ENCODE results near the gene TMEM131.

Gene TMEM131

DNA sequence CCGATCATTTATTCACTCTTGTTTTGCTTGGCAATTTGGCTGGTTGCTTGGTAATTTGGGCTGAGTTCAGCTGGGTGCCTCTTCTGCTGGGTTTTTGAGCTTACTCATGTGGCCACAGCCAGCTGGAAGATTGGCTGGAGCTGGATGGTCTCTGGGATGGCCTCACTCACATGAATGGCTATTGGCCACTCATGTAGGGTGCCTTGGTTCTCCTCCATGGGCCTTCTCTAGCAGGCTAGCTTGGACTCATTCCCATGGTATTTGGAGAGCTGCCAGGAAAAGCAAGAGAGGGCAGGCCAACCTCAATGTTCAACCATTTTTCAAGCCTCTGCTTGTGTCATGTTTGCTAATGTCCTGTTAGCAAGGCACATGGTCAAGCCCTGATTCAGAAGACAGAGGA is 265.5 kb downstream of the TMEM131 start (continued):
- TF ChIP-seq ZBTB44 (tag by site-specific recombination; IDR thresholded peaks at IDR 0.05) (no peak), BCL11A (tag by site-specific recombination; IDR thresholded peaks at IDR 0.05; ENCODE audit: low read depth) (no peak), ZBTB20 (tag by site-specific recombination; IDR thresholded peaks at IDR 0.05) (no peak), ZBTB17 (tag by site-specific recombination; IDR thresholded peaks at IDR 0.05) (no peak), SALL2 (tag by site-specific recombination; IDR thresholded peaks at IDR 0.05; ENCODE audit: borderline replicate concordance) (no peak), ZNF704 (tag by site-specific recombination; IDR thresholded peaks at IDR 0.05) (no peak), ZNF792 (tag by site-specific recombination; IDR thresholded peaks at IDR 0.05) (no peak), ZNF2 (tag by site-specific recombination; IDR thresholded peaks at IDR 0.05) (no peak), OVOL3 (tag by site-specific recombination; IDR thresholded peaks at IDR 0.05) (no peak), ZNF394 (tag by site-specific recombination; IDR thresholded peaks at IDR 0.05; ENCODE audit: borderline replicate concordance) (no peak)

- ChIA-PET CTCF (interaction anchor here (0.8 to 4.1 kb wide), 2 partner anchors 13 to 18 kb away, joined by 4 to 20 read pairs; no protein-coding TSS in a partner anchor), POLR2A (no interaction called here)
- Histone ChIP-seq H3K27ac (ENCODE audit: extremely low read depth, low read depth, low read length) (no peak overlapping the region), H3K9me3 (ENCODE audit: control insufficient read depth, insufficient read depth, low read depth, low read length) (no peaks in the 10 kb centered on the region), H3K4me3 (ENCODE audit: low read depth, low read length) (no peak overlapping the region), H3K4me1 (ENCODE audit: control insufficient read depth, insufficient read depth, low read length) (no peaks in the 10 kb centered on the region), H3K36me3 (ENCODE audit: control insufficient read depth in 2 of 2, insufficient read depth in 1 of 2, low read length in 2 of 2) (no peaks in the 10 kb centered on the region)
- TF ChIP-seq ZNF2 (tag by site-specific recombination; IDR thresholded peaks at IDR 0.05) = no peak
- TF ChIP-seq KLF8 (tag by site-specific recombination; IDR thresholded peaks at IDR 0.05) = no peak
Observed at GRCh38 chr2:97728091-97728731, 267.5 kb downstream of the TMEM131 start.

DNA sequence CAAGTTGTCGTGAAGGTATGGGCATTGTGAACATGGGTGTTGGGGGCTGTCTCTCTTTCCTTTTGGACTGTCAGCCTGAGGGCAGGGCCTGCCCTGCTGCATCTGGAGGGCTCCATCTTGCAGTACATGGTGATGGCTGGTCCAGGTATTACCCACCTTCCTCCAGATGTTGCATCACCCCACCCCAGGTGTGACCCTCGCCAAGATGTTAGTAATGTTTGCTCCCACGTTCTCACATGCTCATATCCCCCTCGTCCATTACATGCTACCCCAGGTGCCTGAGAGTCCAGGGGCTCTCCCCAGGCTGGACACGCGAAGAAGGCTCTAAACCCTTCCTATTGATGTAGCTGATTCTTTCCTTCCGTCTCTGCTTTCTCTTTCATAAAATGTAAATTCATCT is 268.5 kb downstream of the TMEM131 start:
- no peak for TF ChIP-seq ZNF560 (tag by site-specific recombination; IDR thresholded peaks at IDR 0.05; ENCODE audit: borderline replicate concordance)
- ChIA-PET POLR2A (no interaction called here), CTCF (interaction anchor here (0.7 to 4.1 kb wide), 2 partner anchors 14 to 136 kb away, joined by 3 to 20 read pairs; no protein-coding TSS in a partner anchor)
- no peaks in the 10 kb centered on the region for H3K4me1 ChIP-seq (ENCODE audit: control insufficient read depth, insufficient read depth, low read length)
- no peak overlapping the region for H3K27ac ChIP-seq (ENCODE audit: extremely low read depth, low read depth, low read length)
- H3K36me3 ChIP-seq (ENCODE audit: control insufficient read depth in 2 of 2, insufficient read depth in 1 of 2, low read length in 2 of 2) = no peaks in the 10 kb centered on the region
- H3K4me3 ChIP-seq (ENCODE audit: low read depth, low read length) = no peak overlapping the region
- H3K9me3 ChIP-seq (ENCODE audit: control insufficient read depth, insufficient read depth, low read depth, low read length) = no peaks in the 10 kb centered on the region

- Histone ChIP-seq H3K4me1 (ENCODE audit: control insufficient read depth, insufficient read depth, low read length) (no peaks in the 10 kb centered on the region), H3K27ac (ENCODE audit: extremely low read depth, low read depth, low read length) (no peak overlapping the region), H3K36me3 (ENCODE audit: control insufficient read depth in 2 of 2, insufficient read depth in 1 of 2, low read length in 2 of 2) (no peaks in the 10 kb centered on the region), H3K4me3 (ENCODE audit: low read depth, low read length) (no peak overlapping the region), H3K9me3 (ENCODE audit: control insufficient read depth, insufficient read depth, low read depth, low read length) (no peaks in the 10 kb centered on the region)
- ChIA-PET CTCF (interaction anchor here (4.1 kb wide), 1 partner anchor 15 kb away, joined by 20 read pairs; no protein-coding TSS in a partner anchor), POLR2A (no interaction called here)
- TF ChIP-seq, protein P1, sequence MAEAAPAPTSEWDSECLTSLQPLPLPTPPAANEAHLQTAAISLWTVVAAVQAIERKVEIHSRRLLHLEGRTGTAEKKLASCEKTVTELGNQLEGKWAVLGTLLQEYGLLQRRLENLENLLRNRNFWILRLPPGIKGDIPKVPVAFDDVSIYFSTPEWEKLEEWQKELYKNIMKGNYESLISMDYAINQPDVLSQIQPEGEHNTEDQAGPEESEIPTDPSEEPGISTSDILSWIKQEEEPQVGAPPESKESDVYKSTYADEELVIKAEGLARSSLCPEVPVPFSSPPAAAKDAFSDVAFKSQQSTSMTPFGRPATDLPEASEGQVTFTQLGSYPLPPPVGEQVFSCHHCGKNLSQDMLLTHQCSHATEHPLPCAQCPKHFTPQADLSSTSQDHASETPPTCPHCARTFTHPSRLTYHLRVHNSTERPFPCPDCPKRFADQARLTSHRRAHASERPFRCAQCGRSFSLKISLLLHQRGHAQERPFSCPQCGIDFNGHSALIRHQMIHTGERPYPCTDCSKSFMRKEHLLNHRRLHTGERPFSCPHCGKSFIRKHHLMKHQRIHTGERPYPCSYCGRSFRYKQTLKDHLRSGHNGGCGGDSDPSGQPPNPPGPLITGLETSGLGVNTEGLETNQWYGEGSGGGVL (tag by site-specific recombination; IDR thresholded peaks at IDR 0.05) = no peak
- no peak for TF ChIP-seq ZNF624 (tag by site-specific recombination; IDR thresholded peaks at IDR 0.05)
- TF ChIP-seq ZNF626 (tag by site-specific recombination; IDR thresholded peaks at IDR 0.05) = no peak
- TF ChIP-seq ZNF174 (tag by site-specific recombination; IDR thresholded peaks at IDR 0.05) = no peak
- TF ChIP-seq ZNF670 (tag by site-specific recombination; IDR thresholded peaks at IDR 0.05; ENCODE audit: low read depth) = no peak
- TF ChIP-seq, protein P2, sequence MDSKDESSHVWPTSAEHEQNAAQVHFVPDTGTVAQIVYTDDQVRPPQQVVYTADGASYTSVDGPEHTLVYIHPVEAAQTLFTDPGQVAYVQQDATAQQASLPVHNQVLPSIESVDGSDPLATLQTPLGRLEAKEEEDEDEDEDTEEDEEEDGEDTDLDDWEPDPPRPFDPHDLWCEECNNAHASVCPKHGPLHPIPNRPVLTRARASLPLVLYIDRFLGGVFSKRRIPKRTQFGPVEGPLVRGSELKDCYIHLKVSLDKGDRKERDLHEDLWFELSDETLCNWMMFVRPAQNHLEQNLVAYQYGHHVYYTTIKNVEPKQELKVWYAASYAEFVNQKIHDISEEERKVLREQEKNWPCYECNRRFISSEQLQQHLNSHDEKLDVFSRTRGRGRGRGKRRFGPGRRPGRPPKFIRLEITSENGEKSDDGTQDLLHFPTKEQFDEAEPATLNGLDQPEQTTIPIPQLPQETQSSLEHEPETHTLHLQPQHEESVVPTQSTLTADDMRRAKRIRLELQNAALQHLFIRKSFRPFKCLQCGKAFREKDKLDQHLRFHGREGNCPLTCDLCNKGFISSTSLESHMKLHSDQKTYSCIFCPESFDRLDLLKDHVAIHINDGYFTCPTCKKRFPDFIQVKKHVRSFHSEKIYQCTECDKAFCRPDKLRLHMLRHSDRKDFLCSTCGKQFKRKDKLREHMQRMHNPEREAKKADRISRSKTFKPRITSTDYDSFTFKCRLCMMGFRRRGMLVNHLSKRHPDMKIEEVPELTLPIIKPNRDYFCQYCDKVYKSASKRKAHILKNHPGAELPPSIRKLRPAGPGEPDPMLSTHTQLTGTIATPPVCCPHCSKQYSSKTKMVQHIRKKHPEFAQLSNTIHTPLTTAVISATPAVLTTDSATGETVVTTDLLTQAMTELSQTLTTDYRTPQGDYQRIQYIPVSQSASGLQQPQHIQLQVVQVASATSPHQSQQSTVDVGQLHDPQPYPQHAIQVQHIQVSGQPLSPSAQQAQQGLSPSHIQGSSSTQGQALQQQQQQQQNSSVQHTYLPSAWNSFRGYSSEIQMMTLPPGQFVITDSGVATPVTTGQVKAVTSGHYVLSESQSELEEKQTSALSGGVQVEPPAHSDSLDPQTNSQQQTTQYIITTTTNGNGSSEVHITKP (tag by site-specific recombination; IDR thresholded peaks at IDR 0.05) = no peak
Observed at GRCh38 chr2:97726261-97727064, 269.3 kb downstream of the TMEM131 start.

All from HEK293 (cell line).